ENCODE measurements around the gene C10orf105.

The C10orf105 gene

DNA sequence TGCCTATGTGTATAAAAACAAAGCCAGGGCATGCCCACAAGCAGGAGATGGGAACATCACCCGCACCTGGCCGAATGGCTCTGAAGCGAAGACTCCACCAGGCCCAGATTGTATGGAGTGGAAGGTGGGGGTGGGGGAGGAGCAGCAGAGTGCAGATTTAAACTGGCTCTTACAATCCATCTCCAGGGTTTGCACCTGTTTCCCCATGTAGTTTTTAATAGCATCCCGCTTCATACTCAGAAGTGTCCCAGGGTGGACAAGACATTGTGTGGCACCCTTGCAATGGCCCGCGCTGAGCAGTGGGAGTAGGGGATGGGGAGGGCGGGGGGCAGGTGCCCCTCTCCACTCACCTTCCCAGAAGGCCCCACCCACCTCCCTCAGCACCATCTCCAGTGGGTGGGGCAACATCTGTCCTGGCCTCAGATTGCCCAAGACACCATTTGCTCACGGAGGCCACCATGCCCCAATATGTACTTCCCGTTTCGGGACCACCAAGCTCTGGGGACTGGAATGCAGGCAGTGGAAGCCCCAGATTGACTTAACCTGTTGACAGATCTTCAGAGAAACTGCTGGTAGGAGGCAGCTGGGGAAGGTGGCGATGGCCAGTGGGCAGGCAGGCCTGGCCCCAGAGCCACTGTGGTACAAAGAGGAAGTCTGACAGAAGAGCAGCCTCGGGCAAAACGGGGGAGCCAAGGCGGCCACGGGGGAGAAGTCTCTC lies 30.7 kb upstream of the C10orf105 start:
- H3K27ac ChIP-seq (ENCODE audit: low read depth, low read length): no peak overlapping the region
- H3K36me3 ChIP-seq (ENCODE audit: insufficient read depth, low read length): no peaks in the 10 kb centered on the region
- H3K9me3 ChIP-seq (ENCODE audit: insufficient read depth, low read depth, low read length): no peaks in the 10 kb centered on the region
- no peaks in the 10 kb centered on the region for H3K27me3 ChIP-seq (ENCODE audit: insufficient read depth, low read length)
- no peak overlapping the region for H3K9ac ChIP-seq (ENCODE audit: low read depth, low read length)
- peaks cover 8% of the 10 kb centered on the region; the same call in 1 of the 2 replicates for H3K4me1 ChIP-seq (ENCODE audit: insufficient read depth, low read length)
- H3K4me3 ChIP-seq (ENCODE audit: low read length): no peak overlapping the region
- WGBS: 94% methylated on average over 15 of the region's 15 CpGs

DNA sequence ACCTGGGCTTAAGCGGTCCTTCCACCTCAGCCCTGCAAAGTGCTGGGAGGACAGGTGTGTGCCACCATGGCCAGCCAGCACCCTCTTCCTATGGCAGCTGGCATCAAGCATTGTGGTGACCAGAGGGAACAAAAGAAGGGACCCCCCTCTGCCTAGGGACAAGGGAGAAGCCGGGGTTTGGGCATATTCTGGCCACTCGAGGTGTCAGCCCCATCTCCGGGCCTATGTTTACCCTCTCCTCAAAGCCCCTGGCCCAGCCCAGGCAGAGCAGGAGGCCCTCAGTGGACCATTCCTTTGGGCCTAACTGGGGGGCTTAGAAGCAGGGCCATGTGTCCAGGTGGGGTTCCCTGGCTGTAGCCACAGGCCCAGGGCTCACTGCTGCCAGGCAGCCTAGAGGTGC lies 29.8 kb upstream of the C10orf105 start:
- no peak overlapping the region for H3K9ac ChIP-seq (ENCODE audit: low read depth, low read length)
- H3K27me3 ChIP-seq (ENCODE audit: insufficient read depth, low read length): no peaks in the 10 kb centered on the region
- WGBS: 95% methylated on average over 4 of the region's 4 CpGs
- no peak overlapping the region for H3K27ac ChIP-seq (ENCODE audit: low read depth, low read length)
- H3K4me3 ChIP-seq (ENCODE audit: low read length): no peak overlapping the region
- no peaks in the 10 kb centered on the region for H3K9me3 ChIP-seq (ENCODE audit: insufficient read depth, low read depth, low read length)
- H3K36me3 ChIP-seq (ENCODE audit: insufficient read depth, low read length): no peaks in the 10 kb centered on the region
- peaks cover 8% of the 10 kb centered on the region; the same call in 1 of the 2 replicates for H3K4me1 ChIP-seq (ENCODE audit: insufficient read depth, low read length)

DNA sequence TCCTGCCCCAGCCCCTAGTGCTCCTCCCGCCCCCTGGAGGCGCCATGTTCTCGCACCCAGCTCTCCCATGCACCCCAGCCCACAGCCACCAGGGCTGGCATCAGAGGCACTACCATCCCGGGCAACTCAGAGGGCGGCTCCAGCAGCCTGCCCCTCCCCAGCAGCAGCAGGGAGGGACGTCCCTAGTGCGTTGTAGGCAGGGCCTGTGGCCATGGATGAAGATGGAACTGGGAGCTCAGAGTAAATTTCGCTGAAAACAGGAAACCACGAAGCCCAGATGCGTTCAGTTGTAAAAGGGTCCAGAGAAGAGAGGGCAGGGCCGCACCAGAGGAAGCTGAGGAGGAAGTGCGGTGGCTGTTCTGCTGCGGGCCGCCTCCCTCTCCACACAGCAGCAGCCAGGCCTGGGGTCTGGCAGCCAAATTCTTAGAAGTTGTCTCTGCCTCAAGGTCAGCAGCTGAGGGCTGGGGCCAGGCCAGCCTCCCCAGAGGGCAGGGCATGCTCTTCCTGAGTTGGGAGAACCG lies 29.2 kb upstream of the C10orf105 start:
- H3K4me3 ChIP-seq (ENCODE audit: low read length): no peak overlapping the region
- peaks cover 7% of the 10 kb centered on the region; the same call in 1 of the 2 replicates for H3K4me1 ChIP-seq (ENCODE audit: insufficient read depth, low read length)
- H3K36me3 ChIP-seq (ENCODE audit: insufficient read depth, low read length): no peaks in the 10 kb centered on the region
- no peaks in the 10 kb centered on the region for H3K9me3 ChIP-seq (ENCODE audit: insufficient read depth, low read depth, low read length)
- no peak overlapping the region for H3K27ac ChIP-seq (ENCODE audit: low read depth, low read length)
- H3K27me3 ChIP-seq (ENCODE audit: insufficient read depth, low read length): no peaks in the 10 kb centered on the region
- WGBS: 80% methylated on average over 15 of the region's 15 CpGs
- H3K9ac ChIP-seq (ENCODE audit: low read depth, low read length): no peak overlapping the region

DNA sequence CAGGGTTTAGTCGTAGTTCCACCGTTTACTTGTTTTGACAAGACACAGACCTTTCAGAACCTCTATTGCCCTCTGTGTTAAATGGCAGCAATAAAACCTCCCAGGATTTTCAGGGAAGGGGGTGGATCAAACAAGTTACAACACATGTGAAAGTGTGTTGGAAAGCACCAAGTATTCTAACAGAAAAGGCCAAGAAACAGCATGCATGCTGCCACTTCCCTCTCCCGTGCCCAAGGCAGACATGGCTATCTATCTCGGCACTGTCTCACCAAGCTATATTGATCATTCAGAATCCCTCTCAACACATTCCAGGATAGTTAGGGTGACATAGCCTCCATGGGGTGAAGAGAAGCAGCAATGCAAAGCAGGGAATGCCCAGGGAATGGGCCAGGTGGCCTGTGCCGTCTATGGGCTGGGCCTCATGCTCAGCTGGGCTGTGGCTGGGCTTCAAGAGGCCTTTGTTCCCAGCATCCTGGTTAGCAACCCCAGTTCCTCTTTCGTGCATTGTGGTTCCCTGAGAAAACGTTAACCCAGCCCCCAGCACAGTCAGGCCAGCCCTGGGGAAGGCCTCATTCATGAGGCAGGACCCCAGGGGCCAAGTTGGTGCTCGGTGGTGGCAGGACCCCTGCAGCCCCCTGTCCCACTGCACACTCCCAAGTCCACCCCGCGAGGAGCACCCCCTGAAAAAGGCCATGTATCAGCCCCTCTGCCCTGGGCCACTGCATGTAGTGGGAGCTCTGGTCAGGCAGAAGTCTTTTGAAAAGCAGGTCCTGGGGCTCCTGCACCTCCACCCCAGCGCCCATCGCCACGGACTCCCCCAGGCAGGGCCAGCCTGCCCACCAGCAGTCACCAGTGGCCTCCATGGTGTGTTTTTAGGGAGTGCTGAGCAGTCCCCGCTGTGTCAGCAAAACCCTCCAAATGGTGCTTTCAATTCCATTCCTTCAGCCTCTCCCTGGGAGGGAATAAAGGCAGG lies 28.3 kb upstream of the C10orf105 start:
- H3K9me3 ChIP-seq (ENCODE audit: insufficient read depth, low read depth, low read length): no peaks in the 10 kb centered on the region
- H3K4me3 ChIP-seq (ENCODE audit: low read length): no peak overlapping the region
- H3K36me3 ChIP-seq (ENCODE audit: insufficient read depth, low read length): no peaks in the 10 kb centered on the region
- no peaks in the 10 kb centered on the region for H3K27me3 ChIP-seq (ENCODE audit: insufficient read depth, low read length)
- 84% methylated on average over 14 of the region's 14 CpGs for WGBS
- no peak overlapping the region for H3K9ac ChIP-seq (ENCODE audit: low read depth, low read length)
- peaks cover 5% of the 10 kb centered on the region; the same call in 1 of the 2 replicates for H3K4me1 ChIP-seq (ENCODE audit: insufficient read depth, low read length)
- H3K27ac ChIP-seq (ENCODE audit: low read depth, low read length): no peak overlapping the region

DNA sequence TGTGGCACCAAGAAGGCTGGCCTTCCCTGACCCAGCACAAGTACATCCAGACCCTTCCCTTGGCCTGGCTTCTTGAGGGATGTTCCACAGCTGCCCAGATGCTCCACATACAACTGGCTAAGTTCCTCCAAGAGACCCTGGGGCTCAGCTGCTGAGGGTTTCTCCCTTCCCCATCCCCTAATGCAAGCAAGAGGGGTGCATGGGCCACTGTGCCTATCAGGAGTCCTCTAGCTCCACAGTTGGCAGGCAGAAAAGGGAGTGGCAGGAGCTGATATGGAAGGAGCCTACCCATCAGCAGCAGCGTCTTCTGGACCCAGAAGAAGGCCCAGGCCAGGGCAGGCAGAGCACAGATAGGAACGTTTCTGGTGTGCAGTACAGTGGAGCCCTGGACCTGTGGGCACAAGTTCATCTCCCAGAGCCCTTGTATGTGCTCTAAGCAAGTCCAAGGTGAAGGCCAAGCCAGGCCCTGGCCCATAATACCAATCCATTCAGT lies 27.5 kb upstream of the C10orf105 start:
- 90% methylated on average over 2 of the region's 2 CpGs for WGBS
- H3K4me1 ChIP-seq (ENCODE audit: insufficient read depth, low read length): peaks cover 5% of the 10 kb centered on the region; the same call in 1 of the 2 replicates
- H3K27me3 ChIP-seq (ENCODE audit: insufficient read depth, low read length): no peaks in the 10 kb centered on the region

DNA sequence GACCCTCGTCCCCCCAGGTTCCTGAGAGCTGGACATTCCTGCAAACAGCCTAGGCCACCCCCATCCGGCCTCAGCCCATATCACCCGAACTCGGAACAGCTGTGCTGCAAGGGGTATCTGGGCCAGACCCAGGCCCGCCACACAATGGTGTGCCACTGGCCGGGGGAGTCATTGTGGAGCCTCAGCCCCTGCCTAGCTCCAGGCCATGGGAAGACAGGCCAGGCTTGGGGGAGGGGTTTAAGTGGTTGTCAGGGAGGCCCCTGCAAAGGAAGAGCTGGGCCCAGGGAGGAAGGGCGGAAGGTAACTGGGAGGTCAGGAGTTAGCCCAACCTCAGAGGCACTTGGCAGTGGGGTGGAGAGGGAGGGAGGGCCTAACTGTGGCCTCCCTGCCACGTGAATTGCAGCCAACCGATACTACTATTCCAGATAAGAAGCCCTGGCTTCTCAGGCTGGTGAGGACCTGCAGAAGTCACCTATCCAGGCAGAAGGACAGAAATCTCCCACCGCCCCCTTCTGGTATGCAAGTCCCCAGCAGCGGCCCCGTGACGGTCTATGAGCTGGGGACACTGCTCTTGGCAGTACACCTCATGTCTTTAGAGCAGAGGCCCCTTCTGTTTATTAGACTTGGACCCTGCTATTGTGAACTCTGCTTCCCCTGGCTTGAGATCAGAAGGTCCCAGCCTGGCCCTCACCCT lies 26.9 kb upstream of the C10orf105 start:
- Histone ChIP-seq H3K27me3 (ENCODE audit: insufficient read depth, low read length) (no peaks in the 10 kb centered on the region), H3K27ac (ENCODE audit: low read depth, low read length) (no peak overlapping the region), H3K4me3 (ENCODE audit: low read length) (no peak overlapping the region), H3K4me1 (ENCODE audit: insufficient read depth, low read length) (peaks cover 5% of the 10 kb centered on the region; the same call in 1 of the 2 replicates), H3K9ac (ENCODE audit: low read depth, low read length) (no peak overlapping the region; the same call in 1 of the 2 replicates), H3K36me3 (ENCODE audit: insufficient read depth, low read length) (no peaks in the 10 kb centered on the region), H3K9me3 (ENCODE audit: insufficient read depth, low read depth, low read length) (no peaks in the 10 kb centered on the region)
- WGBS: 65% methylated on average over 13 of the region's 13 CpGs

More for the DNA sequence above, 27.5 kb upstream of the C10orf105 start:
- no peak overlapping the region for H3K9ac ChIP-seq (ENCODE audit: low read depth, low read length)
- no peaks in the 10 kb centered on the region for H3K36me3 ChIP-seq (ENCODE audit: insufficient read depth, low read length)
- H3K9me3 ChIP-seq (ENCODE audit: insufficient read depth, low read depth, low read length): no peaks in the 10 kb centered on the region
- H3K27ac ChIP-seq (ENCODE audit: low read depth, low read length): no peak overlapping the region
- no peak overlapping the region for H3K4me3 ChIP-seq (ENCODE audit: low read length)

DNA sequence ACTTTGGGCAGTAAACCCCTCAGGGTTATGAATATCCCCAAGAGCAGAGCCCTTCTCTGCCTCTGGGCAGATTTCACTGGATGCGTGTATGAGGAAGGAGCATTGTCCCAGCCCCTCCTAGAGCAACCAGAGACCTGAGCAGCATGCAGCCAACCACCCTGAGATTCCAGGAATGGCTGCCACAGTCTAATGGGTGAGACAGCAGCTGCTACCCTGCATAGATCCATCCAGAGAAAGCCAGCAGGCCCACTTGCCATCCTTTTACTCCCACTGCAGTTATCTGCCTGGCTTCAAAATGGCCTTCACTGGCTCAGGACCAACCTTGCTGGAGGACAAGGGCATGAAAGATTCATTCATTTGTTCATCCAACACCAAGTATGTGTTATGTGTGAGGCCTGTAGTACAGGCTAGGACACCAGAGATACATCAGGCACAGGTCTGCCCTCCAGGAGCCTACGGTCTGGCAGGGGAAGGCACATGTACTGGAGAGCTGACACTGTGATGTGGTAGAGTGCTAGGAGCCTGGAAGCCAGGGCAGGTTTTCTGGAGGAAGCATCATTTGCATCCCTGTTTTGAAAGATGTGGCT lies 26.2 kb upstream of the C10orf105 start:
- 89% methylated on average over 2 of the region's 2 CpGs for WGBS
- Histone ChIP-seq H3K4me3 (ENCODE audit: low read length) (no peak overlapping the region), H3K9me3 (ENCODE audit: insufficient read depth, low read depth, low read length) (no peaks in the 10 kb centered on the region), H3K9ac (ENCODE audit: low read depth, low read length) (no peak overlapping the region), H3K36me3 (ENCODE audit: insufficient read depth, low read length) (no peaks in the 10 kb centered on the region), H3K27ac (ENCODE audit: low read depth, low read length) (no peak overlapping the region), H3K27me3 (ENCODE audit: insufficient read depth, low read length) (no peaks in the 10 kb centered on the region), H3K4me1 (ENCODE audit: insufficient read depth, low read length) (peaks cover 5% of the 10 kb centered on the region; the same call in 1 of the 2 replicates)

DNA sequence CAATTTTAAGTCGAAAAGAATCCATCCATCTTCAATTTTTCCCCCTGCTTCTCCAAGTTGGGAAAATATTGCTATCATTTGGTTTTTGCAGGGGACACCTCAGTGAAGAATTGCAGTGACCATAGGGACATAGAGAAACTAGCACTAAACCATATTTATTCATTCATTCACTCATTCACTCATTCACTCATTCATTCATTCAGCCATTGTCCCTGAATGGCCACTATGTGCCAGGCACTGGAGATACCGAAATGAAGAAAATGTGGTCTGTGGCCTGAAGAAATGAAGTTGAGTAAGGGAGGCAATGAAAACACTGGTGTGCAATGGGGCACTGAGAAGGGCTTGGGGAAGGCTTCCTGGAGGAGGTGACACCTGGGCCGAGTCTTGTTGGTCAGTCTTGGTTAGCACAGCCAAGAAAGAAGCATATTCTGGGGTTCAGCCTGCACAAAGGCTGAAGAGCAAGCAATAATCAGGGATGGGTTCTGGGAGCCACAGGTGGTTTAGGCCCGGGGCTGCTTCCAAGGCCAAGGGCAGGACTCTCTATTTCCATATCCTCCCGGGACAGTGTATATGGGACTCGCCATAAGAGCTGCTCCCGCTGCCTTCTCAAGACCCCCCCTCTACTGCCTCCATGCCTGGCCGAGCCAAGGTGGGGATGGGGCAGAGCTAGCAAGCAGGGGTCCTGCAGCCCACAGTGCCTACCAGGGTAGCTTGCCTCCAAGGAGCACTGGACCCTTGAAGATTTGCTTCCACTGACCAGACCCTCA lies 25.5 kb upstream of the C10orf105 start:
- Histone ChIP-seq H3K27me3 (ENCODE audit: insufficient read depth, low read length) (no peaks in the 10 kb centered on the region), H3K36me3 (ENCODE audit: insufficient read depth, low read length) (no peaks in the 10 kb centered on the region), H3K9me3 (ENCODE audit: insufficient read depth, low read depth, low read length) (no peaks in the 10 kb centered on the region), H3K4me3 (ENCODE audit: low read length) (no peak overlapping the region), H3K27ac (ENCODE audit: low read depth, low read length) (no peak overlapping the region), H3K4me1 (ENCODE audit: insufficient read depth, low read length) (peaks cover 5% of the 10 kb centered on the region; the same call in 1 of the 2 replicates), H3K9ac (ENCODE audit: low read depth, low read length) (no peak overlapping the region)
- 85% methylated on average over 7 of the region's 8 CpGs for WGBS

DNA sequence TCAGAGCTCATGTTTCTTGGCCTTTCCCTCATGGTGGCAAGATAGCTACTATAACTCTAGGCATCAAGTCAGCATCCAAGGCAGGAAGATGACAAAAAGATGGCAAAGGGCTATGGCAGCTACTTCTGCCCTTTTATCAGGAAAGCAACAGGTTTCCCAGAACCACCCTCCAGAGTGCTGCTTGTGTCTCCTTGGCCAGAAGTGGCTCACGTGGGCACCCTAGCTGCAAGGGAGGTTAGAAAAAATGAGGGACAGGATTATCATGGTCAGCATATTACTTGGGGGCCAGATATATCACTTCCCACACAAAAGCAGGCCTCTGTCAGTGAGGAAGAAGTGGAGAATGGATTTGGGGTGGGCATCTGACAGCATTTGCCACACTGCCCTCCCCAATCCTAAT lies 24.3 kb upstream of the C10orf105 start:
- H3K4me1 ChIP-seq (ENCODE audit: insufficient read depth, low read length): peaks cover 5% of the 10 kb centered on the region; the same call in 1 of the 2 replicates
- no peak overlapping the region for H3K4me3 ChIP-seq (ENCODE audit: low read length)
- no peaks in the 10 kb centered on the region for H3K36me3 ChIP-seq (ENCODE audit: insufficient read depth, low read length)
- no peak overlapping the region for H3K27ac ChIP-seq (ENCODE audit: low read depth, low read length)
- no peaks in the 10 kb centered on the region for H3K27me3 ChIP-seq (ENCODE audit: insufficient read depth, low read length)
- no peak overlapping the region for H3K9ac ChIP-seq (ENCODE audit: low read depth, low read length)
- H3K9me3 ChIP-seq (ENCODE audit: insufficient read depth, low read depth, low read length): no peaks in the 10 kb centered on the region
- 86% methylated on average over 1 of the region's 1 CpG for WGBS
